Nephron progenitor cell (in vitro differentiated cells): Measurements from ENCODE around the gene DBN1.

Experiments used
- DNase-seq: peaks from one replicate; pipeline ENCODE4 v3.0.0; 2021
- H3K27ac Mint-ChIP-seq: 2 replicates; pipeline ENCODE4 v1.8.0; 2021; ENCODE audit warnings: mild to moderate bottlenecking, moderate library complexity, mixed read lengths
- H3K27me3 Mint-ChIP-seq: 2 replicates; pipeline ENCODE4 v1.8.0; 2021; ENCODE audit warnings: mild to moderate bottlenecking, low read depth, mixed read lengths; ENCODE audit not compliant: poor library complexity
- H3K36me3 Mint-ChIP-seq: 2 replicates; pipeline ENCODE4 v1.8.0; 2021; ENCODE audit warnings: low read depth, mixed read lengths
- H3K4me1 Mint-ChIP-seq: 2 replicates; pipeline ENCODE4 v1.8.0; 2021; ENCODE audit warnings: mixed read lengths
- H3K4me3 Mint-ChIP-seq: 2 replicates; pipeline ENCODE4 v1.8.0; 2021; ENCODE audit warnings: mild to moderate bottlenecking, moderate library complexity, mixed read lengths
- H3K9me3 Mint-ChIP-seq: 2 replicates; pipeline ENCODE4 v1.8.0; 2021; ENCODE audit warnings: mild to moderate bottlenecking, moderate library complexity, mixed read lengths
- CTCF ChIP-seq: fragments of 200-600 bp; sonication (generic); IDR thresholded peaks from 2 replicates; pipeline ENCODE4 v1.5.0; 2021; ENCODE audit warnings: antibody characterized with exemption

Gene DBN1

DNA sequence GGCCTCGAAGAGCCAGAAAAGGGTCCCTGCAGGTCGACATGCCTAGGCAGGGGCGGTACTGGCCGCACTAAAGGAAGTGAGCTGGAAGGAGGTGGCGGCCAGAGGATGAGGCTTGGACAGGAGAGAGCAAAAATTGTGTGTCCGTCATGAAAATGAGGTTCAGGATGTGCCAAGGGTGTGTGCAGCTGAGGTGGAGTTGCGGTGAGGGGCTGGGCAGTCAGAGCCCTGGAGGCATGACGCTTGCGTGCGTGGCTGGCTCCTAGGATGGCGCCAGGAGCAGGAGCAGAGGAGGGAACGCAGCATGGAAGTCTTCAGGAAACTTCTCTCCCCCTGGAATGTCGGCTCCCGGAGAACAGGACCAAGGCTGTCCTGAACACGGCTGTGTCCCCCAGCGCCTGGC lies 29.5 kb upstream of the DBN1 start:
- peaks cover 16% of the 10 kb centered on the region for H3K27me3 Mint-ChIP-seq
- no peak overlapping the region for H3K4me3 Mint-ChIP-seq
- no peaks in the 10 kb centered on the region for H3K9me3 Mint-ChIP-seq
- peaks cover 11% of the 10 kb centered on the region for H3K36me3 Mint-ChIP-seq
- H3K27ac Mint-ChIP-seq: peak overlapping the region; percentile 76
- peaks cover 42% of the 10 kb centered on the region for H3K4me1 Mint-ChIP-seq
- DNase-seq: no peak
- TF ChIP-seq CTCF: no peak

- H3K27me3 Mint-ChIP-seq: peaks cover 16% of the 10 kb centered on the region
Observed at GRCh38 chr5:177501874-177502678, 28.6 kb upstream of the DBN1 start.

DNA sequence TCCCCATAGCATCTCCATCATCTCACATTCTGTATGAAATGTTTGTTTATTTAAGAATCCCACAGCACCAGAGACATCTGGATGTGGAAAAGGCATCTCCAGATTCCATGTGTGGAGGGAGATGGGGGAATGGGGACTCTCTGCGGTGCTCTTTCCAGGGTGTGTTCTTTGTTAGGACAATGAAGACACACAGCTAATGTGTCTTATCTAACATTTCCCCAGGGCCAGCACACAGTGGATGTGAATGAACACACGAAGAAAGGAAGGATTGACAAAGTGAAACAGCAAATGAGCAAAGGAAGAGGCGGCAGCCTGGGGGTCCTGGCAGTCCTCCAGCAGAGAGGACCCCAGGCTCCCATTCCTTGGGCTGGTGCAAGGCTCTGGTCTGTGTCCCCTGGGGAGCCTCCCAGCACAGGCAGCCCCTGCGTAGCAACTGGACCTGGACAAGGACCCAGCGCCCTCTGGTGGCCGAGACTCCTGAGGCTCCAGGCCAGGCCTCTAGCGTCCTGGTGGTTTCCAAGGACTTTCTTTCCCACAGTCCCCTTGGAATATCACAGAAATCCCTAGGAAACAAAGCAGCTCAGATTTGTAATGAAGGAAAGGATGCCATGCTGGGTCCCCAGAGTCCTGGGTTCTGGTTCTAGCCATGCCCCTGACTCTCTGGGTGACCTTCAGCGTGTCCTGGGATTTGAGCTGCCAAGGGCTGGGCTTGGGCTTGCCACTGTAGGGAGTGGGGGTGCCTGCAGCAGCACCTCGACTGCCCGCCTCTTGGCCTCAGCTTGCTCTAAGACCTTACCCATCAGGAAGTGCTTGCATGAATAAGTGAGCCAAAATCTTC lies 27.5 kb upstream of the DBN1 start:
- Mint-ChIP-seq H3K4me3 (no peak overlapping the region), H3K36me3 (no peaks in the 10 kb centered on the region), H3K9me3 (no peaks in the 10 kb centered on the region), H3K27ac (no peak overlapping the region), H3K27me3 (peaks cover 16% of the 10 kb centered on the region), H3K4me1 (peaks cover 49% of the 10 kb centered on the region)
- peak; percentile 98 for DNase-seq
- peak; percentile 92 for TF ChIP-seq CTCF

More at GRCh38 chr5:177501874-177502678, 28.6 kb upstream of the DBN1 start:
- peaks cover 45% of the 10 kb centered on the region for H3K4me1 Mint-ChIP-seq
- TF ChIP-seq CTCF: no peak
- H3K9me3 Mint-ChIP-seq: no peaks in the 10 kb centered on the region
- DNase-seq: no peak
- H3K36me3 Mint-ChIP-seq: peaks cover 3% of the 10 kb centered on the region
- no peak overlapping the region for H3K27ac Mint-ChIP-seq
- H3K4me3 Mint-ChIP-seq: no peak overlapping the region

DNA sequence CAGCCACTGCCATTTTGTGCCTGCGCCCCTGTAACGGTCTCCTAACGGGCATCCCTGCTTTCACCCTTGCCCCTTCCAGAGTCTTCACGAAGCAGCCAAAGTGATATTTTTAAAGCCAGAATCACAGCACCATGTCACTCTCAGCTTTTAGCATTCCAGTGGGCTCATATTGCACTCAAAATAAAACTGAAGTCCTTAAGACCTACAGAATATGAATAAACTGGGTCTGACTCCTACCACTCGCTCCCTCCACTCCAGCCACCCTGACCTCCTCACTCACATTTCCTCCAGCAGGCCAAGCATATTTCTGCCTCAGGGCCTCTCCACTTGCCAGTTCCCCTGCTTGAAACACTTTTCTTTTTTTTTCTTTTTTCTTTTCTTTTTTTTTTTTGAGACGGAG lies 26.4 kb upstream of the DBN1 start:
- no peak for TF ChIP-seq CTCF
- Mint-ChIP-seq H3K27me3 (peaks cover 16% of the 10 kb centered on the region), H3K4me1 (peaks cover 58% of the 10 kb centered on the region), H3K9me3 (no peaks in the 10 kb centered on the region), H3K4me3 (peak overlapping the region; percentile 71), H3K36me3 (no peaks in the 10 kb centered on the region), H3K27ac (peak overlapping the region; percentile 26)
- DNase-seq: no peak

- DNase-seq: peak; percentile 63
- Mint-ChIP-seq H3K27me3 (peaks cover 16% of the 10 kb centered on the region), H3K4me3 (peak overlapping the region; percentile 88), H3K4me1 (peaks cover 74% of the 10 kb centered on the region), H3K27ac (peak overlapping the region; percentile 35), H3K36me3 (peaks cover under 1% of the 10 kb centered on the region), H3K9me3 (no peaks in the 10 kb centered on the region)
- no peak for TF ChIP-seq CTCF
Observed at GRCh38 chr5:177498013-177498787, 24.8 kb upstream of the DBN1 start.
